ENCODE measurements around the gene KRT2. TPM values are rescaled to one million over a fixed set of nuclear protein-coding genes. Genes with fewer than 3 reads are reported as not detected.

The KRT2 gene
- total and polyA plus RNA-seq, 2 of the 4 experiments (the other 2 are of a cell fraction): not detected

DNA sequence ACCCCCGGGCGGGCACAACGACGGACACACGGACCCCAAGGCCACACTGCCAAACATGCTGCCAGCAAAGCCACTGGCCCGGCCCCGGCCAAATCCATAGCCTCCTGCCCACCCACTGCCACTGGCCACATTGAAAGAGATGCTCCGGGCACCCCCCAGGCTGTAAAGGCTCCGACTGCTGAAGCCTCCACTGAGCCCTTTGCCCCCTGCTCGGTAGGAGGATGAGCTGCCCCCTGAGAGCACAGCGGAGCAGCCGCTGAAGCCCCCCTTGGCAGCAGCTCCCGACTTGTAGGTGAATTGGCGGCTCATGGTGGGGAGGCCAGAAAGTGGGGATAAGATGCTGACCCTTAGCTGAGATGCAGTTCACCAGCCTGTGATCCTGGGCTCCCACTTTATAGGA lies 33.8 kb downstream of the KRT2 start, which contains the start of gene KRT73:
KRT73 (minus strand) TSS at position 344 of the 400 bp plus-strand sequence; CDS start at position 309, 35 bp downstream.
- BruUV-seq (replicated peaks): no TSS peak
- H3K23ac ChIP-seq (ENCODE audit: low read depth, low read length): no peak within 1 kb of the TSS
- H3K4ac ChIP-seq (ENCODE audit: low read depth, low read length): no peak within 1 kb of the TSS
- POLR2A ChIA-PET (ENCODE audit: unreplicated experiment): no interaction called here
- no peak within 1 kb of the TSS for H3K14ac ChIP-seq (replicated peaks; ENCODE audit: low read depth, low read length)
- H3K36me3 ChIP-seq (ENCODE audit: control insufficient read depth, insufficient read depth, low read length): no peaks in the 10 kb centered on the region
- dilution Hi-C loops (cut with HindIII; ENCODE audit: low sequenced_read_pairs, unreplicated experiment): no loop called here
- H3K4me3 ChIP-seq (ENCODE audit: insufficient read depth, low read depth, low read length): no peak within 1 kb of the TSS
- H3K18ac ChIP-seq (ENCODE audit: low read depth, low read length): no peak within 1 kb of the TSS
- no peak within 1 kb of the TSS for H2BK15ac ChIP-seq (ENCODE audit: low read depth, low read length)
- H4K5ac ChIP-seq (ENCODE audit: low read depth, low read length): no peak within 1 kb of the TSS
- in situ Hi-C loops (cut with MboI; ENCODE audit: low sequenced_read_pairs): no loop called here
- no peak within 1 kb of the TSS for H3K27ac ChIP-seq (ENCODE audit: insufficient read depth, low read length)
- H3K4me1 ChIP-seq (ENCODE audit: control insufficient read depth, insufficient read depth, low read length): no peaks in the 10 kb centered on the region
- no peak within 1 kb of the TSS for H2AK5ac ChIP-seq (ENCODE audit: low read depth, low read length)
- H2BK5ac ChIP-seq (ENCODE audit: low read depth, low read length, poor library complexity, severe bottlenecking): no peak within 1 kb of the TSS
- no peaks in the 10 kb centered on the region for H3K9me1 ChIP-seq (ENCODE audit: insufficient read depth, low read length)
- no peak within 1 kb of the TSS for H3K56ac ChIP-seq (ENCODE audit: extremely low read depth, insufficient read depth, low read length)
- CTCF ChIA-PET: no interaction called here
- H3K79me1 ChIP-seq (ENCODE audit: low read depth in 1 of 2, low read length in 2 of 2): no peaks in the 10 kb centered on the region
- intact Hi-C loops (cut with micrococcal nuclease): no loop called here
- peak within 1 kb of the TSS; percentile 49 for H2AFZ ChIP-seq (replicated peaks; ENCODE audit: low read length, poor library complexity)
- H3K4me2 ChIP-seq (ENCODE audit: low read depth, low read length): no peak within 1 kb of the TSS
- H4K8ac ChIP-seq (ENCODE audit: low read depth in 2 of 2, low read length in 2 of 2): no peak within 1 kb of the TSS
- no peak within 1 kb of the TSS for H4K91ac ChIP-seq (ENCODE audit: insufficient read depth, low read depth, low read length)
- peaks cover 21% of the 10 kb centered on the region for H3K27me3 ChIP-seq (ENCODE audit: control insufficient read depth, insufficient read depth, low read length)
- H4K20me1 ChIP-seq (ENCODE audit: insufficient read depth, low read length): no peaks in the 10 kb centered on the region
- ATAC-seq (ENCODE audit: low read depth): no peak
- H2BK20ac ChIP-seq (ENCODE audit: low read depth, low read length): no peak within 1 kb of the TSS
- no peak for TF ChIP-seq MAFK (IDR thresholded peaks at IDR 0.05; ENCODE audit: low read depth, low read length)
- no peak for TF ChIP-seq RAD21 (IDR thresholded peaks at IDR 0.05; ENCODE audit: low read length)
- TF ChIP-seq, protein P1, sequence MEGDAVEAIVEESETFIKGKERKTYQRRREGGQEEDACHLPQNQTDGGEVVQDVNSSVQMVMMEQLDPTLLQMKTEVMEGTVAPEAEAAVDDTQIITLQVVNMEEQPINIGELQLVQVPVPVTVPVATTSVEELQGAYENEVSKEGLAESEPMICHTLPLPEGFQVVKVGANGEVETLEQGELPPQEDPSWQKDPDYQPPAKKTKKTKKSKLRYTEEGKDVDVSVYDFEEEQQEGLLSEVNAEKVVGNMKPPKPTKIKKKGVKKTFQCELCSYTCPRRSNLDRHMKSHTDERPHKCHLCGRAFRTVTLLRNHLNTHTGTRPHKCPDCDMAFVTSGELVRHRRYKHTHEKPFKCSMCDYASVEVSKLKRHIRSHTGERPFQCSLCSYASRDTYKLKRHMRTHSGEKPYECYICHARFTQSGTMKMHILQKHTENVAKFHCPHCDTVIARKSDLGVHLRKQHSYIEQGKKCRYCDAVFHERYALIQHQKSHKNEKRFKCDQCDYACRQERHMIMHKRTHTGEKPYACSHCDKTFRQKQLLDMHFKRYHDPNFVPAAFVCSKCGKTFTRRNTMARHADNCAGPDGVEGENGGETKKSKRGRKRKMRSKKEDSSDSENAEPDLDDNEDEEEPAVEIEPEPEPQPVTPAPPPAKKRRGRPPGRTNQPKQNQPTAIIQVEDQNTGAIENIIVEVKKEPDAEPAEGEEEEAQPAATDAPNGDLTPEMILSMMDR (conservative IDR thresholded peaks at IDR 0.05; ENCODE audit: low read depth, low read length): no peak
- no peak for TF ChIP-seq MXI1 (IDR thresholded peaks at IDR 0.05; ENCODE audit: borderline replicate concordance, low read depth, low read length)
- TF ChIP-seq MAZ (IDR thresholded peaks at IDR 0.05; ENCODE audit: borderline replicate concordance, low read depth, low read length): no peak
- TF ChIP-seq CEBPB (IDR thresholded peaks at IDR 0.05; ENCODE audit: low read depth, low read length): no peak
- TF ChIP-seq, protein P2, sequence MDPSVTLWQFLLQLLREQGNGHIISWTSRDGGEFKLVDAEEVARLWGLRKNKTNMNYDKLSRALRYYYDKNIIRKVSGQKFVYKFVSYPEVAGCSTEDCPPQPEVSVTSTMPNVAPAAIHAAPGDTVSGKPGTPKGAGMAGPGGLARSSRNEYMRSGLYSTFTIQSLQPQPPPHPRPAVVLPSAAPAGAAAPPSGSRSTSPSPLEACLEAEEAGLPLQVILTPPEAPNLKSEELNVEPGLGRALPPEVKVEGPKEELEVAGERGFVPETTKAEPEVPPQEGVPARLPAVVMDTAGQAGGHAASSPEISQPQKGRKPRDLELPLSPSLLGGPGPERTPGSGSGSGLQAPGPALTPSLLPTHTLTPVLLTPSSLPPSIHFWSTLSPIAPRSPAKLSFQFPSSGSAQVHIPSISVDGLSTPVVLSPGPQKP (IDR thresholded peaks at IDR 0.05; ENCODE audit: borderline replicate concordance, low read depth, low read length): no peak
- TF ChIP-seq, protein P3, sequence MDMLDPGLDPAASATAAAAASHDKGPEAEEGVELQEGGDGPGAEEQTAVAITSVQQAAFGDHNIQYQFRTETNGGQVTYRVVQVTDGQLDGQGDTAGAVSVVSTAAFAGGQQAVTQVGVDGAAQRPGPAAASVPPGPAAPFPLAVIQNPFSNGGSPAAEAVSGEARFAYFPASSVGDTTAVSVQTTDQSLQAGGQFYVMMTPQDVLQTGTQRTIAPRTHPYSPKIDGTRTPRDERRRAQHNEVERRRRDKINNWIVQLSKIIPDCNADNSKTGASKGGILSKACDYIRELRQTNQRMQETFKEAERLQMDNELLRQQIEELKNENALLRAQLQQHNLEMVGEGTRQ (IDR thresholded peaks at IDR 0.05; ENCODE audit: low read depth, low read length): no peak
- no peak for TF ChIP-seq FOS (IDR thresholded peaks at IDR 0.05; ENCODE audit: low read depth, low read length)
- TF ChIP-seq CHD1 (IDR thresholded peaks at IDR 0.05; ENCODE audit: low read depth, low read length): no peak
- TF ChIP-seq SMC3 (IDR thresholded peaks at IDR 0.05; ENCODE audit: low read depth, low read length): no peak
- no peak for TF ChIP-seq RFX5 (IDR thresholded peaks at IDR 0.05; ENCODE audit: low read depth, low read length)
- no peak for TF ChIP-seq BHLHE40 (IDR thresholded peaks at IDR 0.05; ENCODE audit: low read depth, low read length)
- no peak for TF ChIP-seq RCOR1 (IDR thresholded peaks at IDR 0.05; ENCODE audit: insufficient replicate concordance, low read length)
- no peak for TF ChIP-seq NFE2L2 (IDR thresholded peaks at IDR 0.05; ENCODE audit: low read depth, low read length)
- no peak for TF ChIP-seq POLR2A (IDR thresholded peaks at IDR 0.05; ENCODE audit: low read depth, low read length)
- H2AK9ac ChIP-seq (replicated peaks; ENCODE audit: low read depth, low read length, poor library complexity): no peak within 1 kb of the TSS
- no peak within 1 kb of the TSS for H2BK120ac ChIP-seq (ENCODE audit: low read depth, low read length)
- 75% methylated on average over 5 of the region's 14 CpGs; no CpG with 5 or more reads in 1 of the 2 experiments for WGBS, 2 experiments (ENCODE audit: extremely low coverage in 2 of 2, insufficient read length in 1 of 2)
- H3K9ac ChIP-seq (ENCODE audit: low read depth, low read length): no peak within 1 kb of the TSS
- H3K9me3 ChIP-seq (ENCODE audit: control insufficient read depth, insufficient read depth, low read length): no peaks in the 10 kb centered on the region
- no peak for DNase-seq

Measured in IMR-90 (cell line).